ENCODE data around the gene P2RX6.
A peak's percentile ranks its signal among the peaks of the same experiment; 100 is the strongest.
"Not testable (repeated sequence)": the region's sequence is repeated elsewhere in the genome, so short reads cannot be mapped to it uniquely, and the experiment has no call there.

Gene P2RX6

DNA sequence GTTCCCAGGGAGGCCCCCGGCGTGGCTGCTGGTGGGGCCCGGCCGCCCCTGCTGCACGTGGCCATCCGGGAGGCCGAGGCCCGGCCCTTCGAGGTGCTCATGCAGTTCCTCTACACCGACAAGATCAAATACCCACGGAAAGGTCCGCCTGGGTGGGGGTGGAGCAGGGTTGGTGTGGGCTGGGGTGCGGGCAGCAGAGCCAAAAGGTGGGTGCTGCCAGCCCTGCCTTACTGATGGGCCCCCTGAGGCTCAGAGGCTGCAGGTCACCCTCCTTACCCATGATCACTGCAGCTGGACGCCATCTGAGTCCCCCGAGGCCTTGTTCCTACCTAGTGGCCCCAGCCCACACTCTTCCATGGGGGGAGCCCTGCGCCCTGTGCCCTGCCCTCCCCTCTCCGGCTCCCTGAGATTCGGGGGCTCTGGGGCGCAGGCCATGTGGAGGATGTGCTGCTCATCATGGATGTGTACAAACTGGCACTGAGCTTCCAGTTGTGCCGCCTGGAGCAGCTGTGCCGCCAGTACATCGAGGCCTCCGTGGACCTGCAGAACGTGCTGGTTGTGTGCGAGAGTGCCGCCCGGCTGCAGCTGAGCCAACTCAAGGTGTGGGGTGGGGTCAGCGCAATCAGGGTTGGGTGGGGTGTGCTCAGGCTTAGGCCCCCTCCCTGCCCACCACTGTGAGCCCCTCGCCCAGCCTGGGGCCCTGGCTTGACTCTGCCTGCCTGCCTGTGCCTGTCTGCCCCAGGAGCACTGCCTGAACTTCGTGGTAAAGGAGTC is 20.6 kb upstream of the P2RX6 start:
- DNase-seq (ENCODE audit: low read depth), result no peak

DNA sequence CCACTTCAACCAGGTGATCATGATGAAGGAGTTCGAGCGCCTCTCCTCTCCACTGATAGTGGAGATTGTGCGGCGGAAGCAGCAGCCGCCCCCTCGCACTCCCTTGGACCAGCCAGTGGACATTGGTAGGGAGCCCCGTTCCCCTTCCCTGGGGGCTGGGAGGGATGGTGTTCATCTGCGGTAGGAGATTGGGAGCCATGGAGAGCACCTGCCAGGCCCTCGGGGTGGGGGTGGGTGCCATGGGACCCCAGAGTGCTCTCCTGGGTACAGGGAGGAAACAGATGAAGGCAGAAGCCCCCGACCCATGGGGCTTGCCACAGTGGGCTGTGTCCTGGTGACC is 20.1 kb upstream of the P2RX6 start:
- DNase-seq (ENCODE audit: low read depth), result no peak

GRCh38 chr22:20995329-20996030 is 19.5 kb upstream of the P2RX6 start:
- DNase-seq (ENCODE audit: low read depth), result no peak

GRCh38 chr22:20996031-20996410 is 18.9 kb upstream of the P2RX6 start:
- DNase-seq (ENCODE audit: low read depth), result no peak

DNA sequence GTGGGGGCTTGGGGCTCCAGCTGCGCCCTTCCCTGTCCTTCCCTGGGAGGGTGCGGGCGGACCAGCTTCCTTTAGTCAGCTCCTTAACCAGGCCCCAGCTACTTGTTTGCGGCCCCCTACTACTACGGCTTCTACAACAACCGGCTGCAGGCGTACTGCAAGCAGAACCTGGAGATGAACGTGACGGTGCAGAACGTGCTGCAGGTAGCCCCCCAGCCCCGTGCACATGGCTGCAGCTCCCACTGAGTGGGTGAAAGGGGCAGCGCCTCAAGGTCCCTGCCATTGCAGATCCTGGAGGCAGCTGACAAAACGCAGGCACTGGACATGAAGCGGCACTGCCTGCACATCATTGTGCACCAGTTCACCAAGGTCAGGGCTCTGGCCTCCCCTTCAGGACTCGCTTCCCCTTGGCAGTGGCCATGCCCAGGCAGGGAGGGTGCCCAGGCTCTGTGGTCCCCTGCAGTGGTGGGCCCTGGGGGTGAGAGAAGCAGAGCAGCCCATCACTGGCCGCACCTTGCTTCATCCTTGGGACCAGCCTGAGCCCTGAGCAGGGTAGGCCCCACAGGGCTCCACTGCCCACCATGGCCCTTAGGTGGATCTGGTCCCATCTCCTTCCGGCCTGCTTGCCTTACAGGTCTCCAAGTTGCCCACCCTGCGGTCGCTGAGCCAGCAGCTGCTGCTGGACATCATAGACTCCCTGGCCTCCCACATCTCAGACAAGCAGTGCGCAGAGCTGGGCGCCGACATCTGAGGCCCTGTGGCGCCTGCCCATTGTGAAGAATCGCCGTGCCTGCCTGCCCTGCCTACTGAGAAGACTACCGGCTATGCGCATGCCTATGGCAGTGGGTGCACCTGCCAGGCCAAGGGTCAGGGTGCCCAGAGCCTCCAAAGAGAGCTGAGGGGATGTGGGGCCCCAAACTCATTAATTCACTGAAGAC is 18.1 kb upstream of the P2RX6 start:
- no peak for DNase-seq (ENCODE audit: low read depth)

DNA sequence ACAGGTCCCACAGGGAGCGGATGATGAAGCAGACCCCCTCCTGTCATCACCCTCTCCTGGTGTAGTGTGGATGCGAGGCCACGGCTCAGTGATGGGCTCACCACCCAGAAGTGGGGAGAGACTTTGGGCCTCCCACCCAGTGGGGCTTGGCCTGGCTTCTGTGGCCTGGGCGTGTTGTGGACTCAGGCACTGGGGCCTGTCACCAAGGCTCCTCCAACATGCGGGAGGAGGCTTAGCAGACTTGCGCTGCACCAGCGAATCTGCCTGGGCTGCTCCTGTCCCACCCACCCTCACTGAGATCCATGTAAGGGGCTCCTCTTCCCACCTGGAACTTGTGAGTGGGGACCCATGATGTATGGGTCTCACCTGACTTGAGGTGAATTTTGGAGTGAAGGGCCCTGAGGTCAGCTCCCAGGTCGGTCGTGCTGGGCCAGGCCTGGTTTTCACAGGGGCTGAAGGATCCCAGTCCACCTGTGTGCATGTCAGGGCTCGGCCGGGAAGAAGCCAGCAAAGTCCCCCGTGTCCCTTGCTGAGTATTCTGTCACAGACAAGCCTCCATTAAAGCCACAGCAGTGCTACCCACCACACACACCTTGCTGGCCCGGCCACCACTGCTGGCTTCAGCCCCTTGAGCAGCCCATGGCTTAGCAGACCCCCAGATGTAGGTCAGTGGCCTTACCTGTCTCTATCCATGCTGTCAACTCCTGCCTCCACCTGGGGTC is 17.3 kb upstream of the P2RX6 start:
- no peak for DNase-seq (ENCODE audit: low read depth)

DNA sequence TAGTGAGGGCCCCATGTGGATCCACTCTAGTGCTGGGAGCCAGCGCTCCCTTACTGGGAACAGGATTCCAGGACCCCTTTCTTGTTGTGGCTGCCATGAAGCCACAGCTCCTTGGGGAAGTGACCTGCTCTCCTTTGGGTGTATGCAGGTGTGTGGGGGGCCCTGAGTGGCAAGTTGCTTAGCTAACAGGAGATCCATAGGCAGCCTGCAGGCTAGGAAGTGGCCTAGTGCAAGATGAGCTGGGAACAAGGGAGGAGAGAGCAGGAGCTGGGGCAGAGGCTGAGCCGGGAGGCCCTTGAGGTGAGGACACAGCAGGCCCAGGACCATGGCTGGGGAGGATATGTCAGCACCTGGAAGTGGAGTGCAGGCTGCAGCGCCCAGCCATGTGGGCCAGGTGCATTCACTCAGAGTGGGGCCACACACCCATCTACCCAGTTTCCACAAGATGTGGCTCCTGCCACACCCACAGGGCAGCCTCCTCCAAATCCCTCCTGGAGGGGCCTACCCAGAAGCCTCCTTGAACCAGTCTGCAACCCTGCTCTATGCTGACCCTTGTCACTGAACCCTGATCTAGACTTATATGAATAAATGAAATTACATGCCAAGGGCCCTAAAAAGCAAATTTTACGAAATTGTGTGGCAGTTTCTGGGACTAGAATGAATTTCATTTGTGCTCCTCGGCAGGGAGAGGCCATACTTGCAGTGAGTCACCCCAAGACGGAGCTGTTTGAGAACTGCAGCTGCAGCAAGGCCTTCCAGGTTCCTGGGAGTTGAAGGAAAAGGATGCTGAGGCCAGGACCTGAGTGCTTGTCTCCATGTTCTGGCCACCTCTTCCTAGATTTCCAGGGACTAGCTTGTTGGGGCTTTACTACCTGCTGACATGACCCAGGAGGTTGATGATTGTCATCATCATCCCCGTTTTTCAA is 16.3 kb upstream of the P2RX6 start:
- DNase-seq (ENCODE audit: low read depth), result no peak

- DNase-seq (ENCODE audit: low read depth), result no peak
Observed at GRCh38 chr22:20999350-21000206, 15.4 kb upstream of the P2RX6 start.

DNA sequence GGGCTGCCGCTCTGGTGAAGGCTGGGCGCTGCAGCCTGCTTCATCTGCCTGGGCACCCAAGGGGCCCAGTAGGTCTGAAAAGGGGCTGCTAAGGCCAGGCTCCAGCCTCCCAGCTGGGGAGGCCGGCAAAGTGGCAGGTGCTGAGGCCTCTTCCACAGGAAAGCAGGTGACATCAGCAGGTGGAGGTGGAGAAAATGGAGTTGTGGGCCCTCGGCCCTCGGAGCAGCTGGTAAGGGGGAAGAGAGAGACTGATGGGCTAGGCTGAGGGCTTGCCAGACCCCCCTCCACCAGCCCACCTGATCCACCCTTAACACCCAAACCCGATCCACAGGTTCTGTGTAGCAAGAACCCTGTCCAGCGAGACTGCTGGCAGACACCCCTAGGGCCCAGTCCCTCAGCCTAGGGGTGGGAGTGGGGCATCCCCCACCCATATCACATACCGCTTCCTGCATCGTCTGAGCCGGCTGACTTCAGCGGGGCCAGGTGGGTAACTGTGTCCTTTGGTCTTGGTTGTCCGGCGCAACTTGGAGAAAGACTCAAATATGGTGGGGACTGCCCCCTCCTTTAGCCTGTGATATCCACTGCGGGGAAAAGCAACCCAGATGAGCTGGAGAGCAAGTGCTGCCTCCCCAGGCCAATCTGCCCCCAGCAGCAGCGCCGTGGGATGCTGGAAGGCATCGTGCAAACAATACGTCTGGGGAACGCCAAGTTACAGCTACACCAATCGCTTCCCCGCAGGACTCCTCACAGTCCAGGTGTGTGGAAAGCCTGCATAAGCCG is 14.6 kb upstream of the P2RX6 start:
- DNase-seq (ENCODE audit: low read depth), result no peak

DNA sequence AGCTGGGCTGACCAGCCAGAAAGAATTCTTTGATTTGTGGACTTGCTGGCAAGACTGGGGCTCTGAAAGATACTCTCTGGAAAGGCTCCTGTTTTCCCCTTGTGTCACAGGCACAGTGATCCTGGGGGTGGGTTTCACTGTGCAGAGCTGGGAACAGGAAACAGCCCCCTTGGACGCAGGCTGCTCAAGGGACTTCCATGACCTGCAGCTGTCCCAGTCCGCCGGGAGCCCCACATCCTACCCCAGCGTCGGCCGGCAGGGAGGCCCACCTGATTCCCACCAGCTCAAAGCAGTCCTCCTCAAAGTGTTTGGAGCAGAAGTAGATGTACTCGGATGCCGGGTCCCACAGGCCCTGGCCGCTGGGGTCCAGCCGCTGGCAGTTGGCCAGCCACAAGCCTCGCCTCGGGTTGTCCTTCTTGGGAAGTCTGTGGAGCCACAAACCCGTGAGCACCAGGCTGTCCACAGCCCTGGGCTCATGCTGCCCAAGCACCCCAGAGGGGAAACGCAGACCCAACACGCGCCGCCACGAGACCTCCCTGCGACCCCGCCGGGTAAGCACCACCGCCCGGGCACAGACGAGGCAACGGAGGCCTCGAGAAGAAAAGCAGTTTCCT is 13.9 kb upstream of the P2RX6 start:
- no peak for DNase-seq (ENCODE audit: low read depth)

GRCh38 chr22:21001601-21002325 is 13.2 kb upstream of the P2RX6 start, which contains the start of gene THAP7:
TSS of gene THAP7 (minus strand) at chr22:21002118. CDS start at chr22:21001911, 207 bp downstream.
- DNase-seq (ENCODE audit: low read depth), result peak; percentile 95

DNA sequence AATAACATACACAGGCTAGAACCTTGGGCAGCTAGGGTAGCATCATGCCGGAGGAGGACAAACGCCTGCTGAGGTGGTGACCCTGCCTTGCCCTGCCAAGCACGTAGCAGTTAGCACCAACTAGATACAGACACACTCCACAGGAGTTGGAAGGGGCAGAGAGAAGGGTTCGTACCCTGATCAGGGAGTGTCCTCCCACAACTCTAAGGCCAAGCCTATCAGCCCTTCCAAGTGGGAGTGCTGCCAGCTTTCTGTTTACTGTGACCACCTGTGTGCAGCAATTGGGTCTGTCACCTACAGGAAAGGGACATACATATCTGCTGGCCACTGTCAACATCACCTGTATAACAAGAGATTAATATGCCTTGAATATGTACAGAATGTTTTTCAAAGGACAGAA is 11.2 kb upstream of the P2RX6 start:
- no peak for DNase-seq (ENCODE audit: low read depth)

DNA sequence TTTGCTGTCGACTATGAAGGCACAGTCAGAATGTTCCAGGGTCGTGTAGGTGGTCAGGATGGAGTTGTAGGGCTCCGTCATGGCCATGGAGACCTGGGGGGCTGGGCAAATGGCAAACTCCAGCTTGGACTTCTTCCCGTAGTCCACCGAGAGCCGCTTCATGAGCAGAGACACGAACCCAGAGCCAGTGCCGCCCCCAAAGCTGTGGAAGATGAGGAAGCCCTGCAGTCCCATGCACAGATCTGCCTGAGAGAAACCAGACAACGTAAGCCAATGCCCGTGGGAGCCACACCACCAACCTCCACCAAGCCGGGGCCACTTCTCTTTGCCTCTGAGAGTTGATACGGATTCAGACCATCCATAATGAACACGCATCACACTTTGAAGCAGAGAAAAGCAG is 5.8 kb upstream of the P2RX6 start:
- DNase-seq (ENCODE audit: low read depth), result not testable (repeated sequence)

- no peak for DNase-seq (ENCODE audit: low read depth)
Observed at GRCh38 chr22:21009638-21010425, 5.1 kb upstream of the P2RX6 start.

GRCh38 chr22:21010426-21011113 is 4.4 kb upstream of the P2RX6 start:
- DNase-seq (ENCODE audit: low read depth), result no peak

Measured in activated T-helper 9 cell treated with anti-CD3 and anti-CD28 coated beads, Interleukin-2, amount 50 U/mL, for 16 hours (primary cell).